SH-SY5Y (cell line): Measurements from ENCODE around the gene XKR7.

Source experiments
- GATA2 ChIP-seq: IDR thresholded peaks from 2 replicates; pipeline ENCODE4 v1.6.1; 2011; ENCODE audit warnings: mild to moderate bottlenecking, low read depth, low read length
- GATA3 ChIP-seq: IDR thresholded peaks from 2 replicates; pipeline ENCODE4 v1.6.1; 2011; ENCODE audit warnings: low read depth, mild to moderate bottlenecking, low read length, moderate library complexity

XKR7 gene

GRCh38 chr20:32028647-32029372 is 60.9 kb downstream of the XKR7 start:
- TF ChIP-seq GATA2 (no peak), GATA3 (no peak)

GRCh38 chr20:32029561-32029960 is 61.6 kb downstream of the XKR7 start:
- no peak for TF ChIP-seq GATA3
- TF ChIP-seq GATA2 = peak; percentile 21; the same call in 1 of the 2 replicates

DNA sequence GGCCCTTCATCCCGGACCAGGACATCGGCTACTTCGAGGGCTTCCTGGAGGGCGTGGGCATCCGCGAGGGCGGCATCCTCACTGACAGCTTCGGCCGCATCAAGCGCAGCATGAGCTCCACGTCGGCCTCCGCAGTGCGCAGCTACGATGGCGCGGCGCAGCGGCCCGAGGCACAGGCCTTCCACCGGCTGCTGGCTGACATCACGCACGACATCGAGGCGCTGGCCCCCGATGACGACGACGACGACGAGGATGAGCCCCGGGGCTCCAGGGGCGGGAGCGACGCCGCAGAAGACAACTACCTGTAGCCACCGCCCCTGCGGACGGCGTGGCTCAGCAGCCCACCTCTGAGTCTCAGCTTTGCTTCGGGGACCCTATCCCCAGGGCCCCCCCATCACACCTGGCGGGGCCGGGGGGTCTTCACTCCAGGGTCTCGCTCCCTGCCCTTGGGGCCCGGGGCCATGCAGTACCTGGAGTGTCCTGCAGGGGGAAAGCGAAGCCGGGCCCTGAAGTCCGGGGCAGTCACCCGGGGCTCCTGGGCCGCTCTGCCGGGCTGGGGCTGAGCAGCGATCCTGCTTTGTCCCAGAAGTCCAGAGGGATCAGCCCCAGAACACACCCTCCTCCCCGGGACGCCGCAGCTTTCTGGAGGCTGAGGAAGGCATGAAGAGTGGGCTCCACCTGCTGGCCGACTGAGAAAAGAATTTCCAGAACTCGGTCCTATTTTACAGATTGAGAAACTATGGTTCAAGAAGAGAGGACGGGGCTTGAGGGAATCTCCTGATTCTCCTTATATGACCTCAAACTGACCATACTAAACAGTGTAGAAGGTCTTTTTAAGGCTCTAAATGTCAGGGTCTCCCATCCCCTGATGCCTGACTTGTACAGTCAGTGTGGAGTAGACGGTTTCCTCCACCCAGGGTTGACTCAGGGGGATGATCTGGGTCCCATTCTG is 63.3 kb downstream of the XKR7 start:
- TF ChIP-seq GATA2 (no peak), GATA3 (no peak)

GRCh38 chr20:32033316-32033715 is 65.4 kb downstream of the XKR7 start:
- TF ChIP-seq GATA3 (no peak), GATA2 (no peak)

DNA sequence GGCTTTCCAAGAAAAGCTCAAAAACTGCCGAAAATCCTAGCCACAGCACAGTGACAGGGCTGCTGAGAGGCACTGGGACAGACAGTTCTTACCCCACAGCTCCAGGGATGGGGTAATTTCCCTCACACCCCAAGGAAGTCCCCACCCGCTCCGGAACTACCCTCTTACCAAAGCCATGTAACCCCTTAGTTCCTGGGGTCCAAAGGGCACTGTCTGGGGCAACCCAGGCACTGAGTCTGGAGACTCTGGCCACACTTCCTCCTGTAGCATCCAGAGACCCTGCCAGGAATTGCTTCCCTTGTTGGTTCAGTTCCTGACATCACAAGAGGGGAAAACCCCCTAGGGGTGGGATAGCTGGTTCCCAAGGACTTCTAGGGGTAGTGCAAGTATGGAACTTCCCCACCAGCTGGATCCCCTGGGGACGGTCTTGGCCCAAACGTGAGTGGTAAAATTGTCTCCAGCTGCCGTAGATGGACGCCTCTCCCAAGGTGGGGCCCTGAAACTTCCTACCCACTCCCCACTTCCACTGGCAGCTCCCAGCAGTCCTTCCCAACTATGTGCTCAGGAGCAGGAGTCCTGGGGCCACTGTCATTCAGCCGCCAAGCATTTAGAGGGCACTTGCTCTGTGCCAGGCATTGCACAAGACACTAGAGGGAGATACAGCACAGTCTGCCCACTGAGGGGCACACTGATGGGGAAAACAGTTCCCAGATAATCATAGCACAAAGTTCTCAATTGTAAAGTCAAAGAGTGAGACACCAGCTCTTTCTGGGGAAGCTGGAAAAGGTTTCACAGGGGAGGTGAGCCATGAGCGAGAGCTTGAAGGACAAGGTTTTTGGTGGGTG is 66.9 kb downstream of the XKR7 start:
- TF ChIP-seq GATA2 (no peak), GATA3 (no peak)

- TF ChIP-seq GATA2 = no peak
- TF ChIP-seq GATA3 = no peak
Observed at GRCh38 chr20:32035426-32035779, 67.5 kb downstream of the XKR7 start.

DNA sequence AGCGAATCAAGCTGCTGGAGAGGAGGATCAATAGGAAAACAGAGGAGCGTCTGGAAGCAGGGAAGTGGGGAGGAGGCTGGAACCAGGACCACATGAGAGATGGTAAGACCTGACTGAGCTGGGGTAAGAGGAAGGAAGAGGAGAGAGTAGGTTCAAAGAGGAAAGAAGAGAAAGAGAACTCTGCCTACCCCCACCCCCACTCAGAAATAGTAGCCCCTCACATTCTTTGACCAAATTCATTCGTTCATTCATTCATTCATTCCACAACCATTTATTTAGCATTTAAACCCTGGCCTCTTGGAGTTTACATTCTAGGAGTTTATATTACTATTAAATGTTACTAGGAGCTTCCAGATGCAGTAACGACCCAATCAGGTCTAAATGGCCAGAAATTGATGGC is 68.3 kb downstream of the XKR7 start:
- no peak for TF ChIP-seq GATA3
- TF ChIP-seq GATA2 = no peak

DNA sequence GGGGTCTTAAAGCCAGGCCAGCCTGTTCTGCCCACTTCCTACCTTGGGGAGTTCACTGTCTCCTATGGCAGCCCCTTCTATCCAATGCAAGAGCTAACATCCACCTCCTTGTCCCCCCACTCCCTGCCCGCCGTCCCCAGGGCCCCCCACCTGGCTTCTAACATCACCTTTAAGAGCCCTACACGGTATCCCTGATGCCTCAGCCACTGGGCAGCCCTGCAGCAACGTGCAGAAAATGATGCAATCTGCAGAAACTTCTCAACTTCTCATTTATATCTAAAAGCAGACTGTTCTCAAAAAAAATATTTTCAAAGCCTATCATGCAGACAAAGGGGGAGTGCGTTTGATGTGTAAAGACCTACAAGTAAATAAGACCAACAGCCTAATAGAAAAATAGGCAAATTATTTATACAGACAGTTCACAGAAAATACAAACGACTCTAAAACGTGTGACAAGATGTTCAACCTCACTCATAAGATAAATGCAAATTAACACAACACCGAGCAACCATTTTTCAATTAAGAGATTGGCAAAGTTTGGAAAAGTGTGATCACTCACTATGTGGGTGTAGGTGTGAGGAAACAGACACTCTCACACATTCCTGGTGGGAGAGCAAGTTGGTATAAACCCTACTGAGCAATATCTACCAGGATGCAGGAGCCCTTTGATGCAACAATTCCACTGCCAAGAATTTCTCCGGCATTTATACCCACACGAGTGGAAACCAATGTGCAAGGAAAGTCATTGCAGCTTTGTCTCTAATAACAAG is 69.0 kb downstream of the XKR7 start:
- TF ChIP-seq GATA3 = no peak
- TF ChIP-seq GATA2 = no peak

- TF ChIP-seq GATA3 (no peak), GATA2 (no peak)
Observed at GRCh38 chr20:32037929-32038328, 70.0 kb downstream of the XKR7 start.

- TF ChIP-seq GATA3 = no peak
- TF ChIP-seq GATA2 = no peak
Observed at GRCh38 chr20:32040142-32040953, 72.4 kb downstream of the XKR7 start.

GRCh38 chr20:32045999-32046398 is 78.0 kb downstream of the XKR7 start:
- no peak for TF ChIP-seq GATA2
- TF ChIP-seq GATA3 = no peak

- TF ChIP-seq GATA2 = no peak
- TF ChIP-seq GATA3 = no peak
Observed at GRCh38 chr20:32050324-32050841, 82.4 kb downstream of the XKR7 start.
